ENCODE results near the gene ADGRA1. TPM values are rescaled to one million over a fixed set of nuclear protein-coding genes. Genes with fewer than 3 reads are reported as not detected.

The ADGRA1 gene
- total and polyA plus RNA-seq, 2 experiments from 2014 or later, result 0.23 to 0.52 TPM

DNA sequence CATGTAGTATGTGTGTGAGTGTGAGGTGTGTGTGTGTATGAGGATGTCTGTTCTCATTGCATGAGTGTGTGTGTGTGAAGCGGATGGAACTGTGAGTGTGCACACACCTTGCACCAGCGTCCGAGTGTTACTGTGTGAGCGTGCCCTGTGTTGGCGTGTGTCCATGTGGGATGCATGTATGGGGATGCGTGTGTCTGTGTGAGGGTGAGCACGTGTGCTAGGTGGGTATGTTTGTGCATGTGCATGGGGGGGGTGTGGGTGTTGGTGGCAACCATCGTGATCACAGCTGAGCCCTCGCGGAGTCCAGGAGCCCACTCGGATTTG, 78.7 kb downstream of the ADGRA1 start:
- Histone ChIP-seq H3K27ac (ENCODE audit: low read depth) (no peak overlapping the region), H3K9me2 (ENCODE audit: insufficient read depth) (no peaks in the 10 kb centered on the region), H3K36me3 (ENCODE audit: insufficient read depth) (no peaks in the 10 kb centered on the region; the same call in 1 of the 2 replicates), H3K4me2 (no peak overlapping the region), H3K4me1 (ENCODE audit: insufficient read depth) (peaks cover 4% of the 10 kb centered on the region), H3F3A (replicated peaks; ENCODE audit: low read depth) (no peaks in the 10 kb centered on the region), H4K20me1 (replicated peaks; ENCODE audit: insufficient read depth) (no peaks in the 10 kb centered on the region), H3K4me3 (no peak overlapping the region), H3K27me3 (ENCODE audit: insufficient read depth) (no peaks in the 10 kb centered on the region), H3K79me2 (replicated peaks; ENCODE audit: insufficient read depth) (no peaks in the 10 kb centered on the region), H2AFZ (no peak overlapping the region)
- ATAC-seq (no peak), DNase-seq (ENCODE audit: low spot score) (no peak)
- Mint-ChIP-seq H3K4me1 (peaks cover 15% of the 10 kb centered on the region), H3K9me3 (no peaks in the 10 kb centered on the region), H3K36me3 (ENCODE audit: low read depth) (peaks cover 18% of the 10 kb centered on the region; the same call in 2 of the 3 replicates), H3K4me3 (no peak overlapping the region; the same call in 2 of the 3 replicates), H3K27ac (peak overlapping the region; percentile 56), H3K27me3 (ENCODE audit: insufficient read depth, low read depth, poor library complexity) (peaks cover 14% of the 10 kb centered on the region)
- TF ChIP-seq, protein P1, sequence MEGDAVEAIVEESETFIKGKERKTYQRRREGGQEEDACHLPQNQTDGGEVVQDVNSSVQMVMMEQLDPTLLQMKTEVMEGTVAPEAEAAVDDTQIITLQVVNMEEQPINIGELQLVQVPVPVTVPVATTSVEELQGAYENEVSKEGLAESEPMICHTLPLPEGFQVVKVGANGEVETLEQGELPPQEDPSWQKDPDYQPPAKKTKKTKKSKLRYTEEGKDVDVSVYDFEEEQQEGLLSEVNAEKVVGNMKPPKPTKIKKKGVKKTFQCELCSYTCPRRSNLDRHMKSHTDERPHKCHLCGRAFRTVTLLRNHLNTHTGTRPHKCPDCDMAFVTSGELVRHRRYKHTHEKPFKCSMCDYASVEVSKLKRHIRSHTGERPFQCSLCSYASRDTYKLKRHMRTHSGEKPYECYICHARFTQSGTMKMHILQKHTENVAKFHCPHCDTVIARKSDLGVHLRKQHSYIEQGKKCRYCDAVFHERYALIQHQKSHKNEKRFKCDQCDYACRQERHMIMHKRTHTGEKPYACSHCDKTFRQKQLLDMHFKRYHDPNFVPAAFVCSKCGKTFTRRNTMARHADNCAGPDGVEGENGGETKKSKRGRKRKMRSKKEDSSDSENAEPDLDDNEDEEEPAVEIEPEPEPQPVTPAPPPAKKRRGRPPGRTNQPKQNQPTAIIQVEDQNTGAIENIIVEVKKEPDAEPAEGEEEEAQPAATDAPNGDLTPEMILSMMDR (conservative IDR thresholded peaks at IDR 0.05; ENCODE audit: low read depth in 2 of 2), result no peak
- TF ChIP-seq POLR2AphosphoS5 (IDR thresholded peaks at IDR 0.05; ENCODE audit: low read depth) (no peak), ZNF331 (CRISPR knock-in tag; IDR thresholded peaks at IDR 0.05; ENCODE audit: low read depth) (no peak)

DNA sequence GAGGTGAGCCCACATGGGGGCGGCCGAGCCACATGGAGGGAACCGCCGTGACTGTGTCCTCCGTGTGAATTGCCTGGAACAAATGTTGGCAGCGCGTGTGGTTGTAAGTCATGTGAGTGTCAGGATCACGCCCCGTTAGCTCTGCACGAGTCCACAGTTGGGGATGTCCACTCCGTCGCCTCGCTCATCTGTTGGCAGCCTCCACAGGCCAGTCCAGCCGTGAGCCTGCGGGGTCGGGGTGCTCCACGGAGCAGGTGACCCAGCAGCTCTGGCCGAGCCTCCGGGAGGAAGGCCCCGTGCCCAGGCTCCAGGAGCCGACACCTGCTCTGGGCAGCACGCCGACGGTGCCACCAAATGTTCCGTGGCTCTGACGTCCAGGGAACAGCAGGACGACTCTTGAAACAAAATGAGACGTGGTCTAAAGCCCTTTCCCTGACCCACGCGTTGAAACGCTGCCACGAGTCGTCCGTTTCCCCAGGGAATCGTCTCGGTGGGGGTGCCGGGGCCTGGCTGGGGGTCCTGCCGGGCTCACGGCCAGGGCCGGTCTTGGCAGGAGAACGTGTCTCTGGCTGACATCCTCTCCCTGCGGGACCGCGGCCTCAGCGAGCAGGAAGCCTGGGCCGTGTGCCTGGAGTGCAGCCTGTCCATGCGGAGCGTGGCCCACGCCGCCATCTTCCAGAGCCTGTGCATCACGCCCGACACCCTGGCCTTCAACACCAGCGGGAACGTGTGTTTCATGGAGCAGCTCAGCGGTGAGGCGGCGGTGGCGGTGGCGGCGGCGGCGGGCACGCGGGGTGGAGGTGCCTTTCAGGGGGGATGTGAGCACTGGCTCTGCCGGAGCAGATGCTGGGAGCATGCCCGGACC, 79.3 kb downstream of the ADGRA1 start:
- no peak for TF ChIP-seq CREB1 (CRISPR knock-in tag; IDR thresholded peaks at IDR 0.05; ENCODE audit: low read depth)
- TF ChIP-seq, protein P1 (conservative IDR thresholded peaks at IDR 0.05; ENCODE audit: low read depth in 2 of 2), result no peak
- no peak for TF ChIP-seq EZH2phosphoT487 (IDR thresholded peaks at IDR 0.05; ENCODE audit: unreplicated experiment)
- TF ChIP-seq, protein P2, sequence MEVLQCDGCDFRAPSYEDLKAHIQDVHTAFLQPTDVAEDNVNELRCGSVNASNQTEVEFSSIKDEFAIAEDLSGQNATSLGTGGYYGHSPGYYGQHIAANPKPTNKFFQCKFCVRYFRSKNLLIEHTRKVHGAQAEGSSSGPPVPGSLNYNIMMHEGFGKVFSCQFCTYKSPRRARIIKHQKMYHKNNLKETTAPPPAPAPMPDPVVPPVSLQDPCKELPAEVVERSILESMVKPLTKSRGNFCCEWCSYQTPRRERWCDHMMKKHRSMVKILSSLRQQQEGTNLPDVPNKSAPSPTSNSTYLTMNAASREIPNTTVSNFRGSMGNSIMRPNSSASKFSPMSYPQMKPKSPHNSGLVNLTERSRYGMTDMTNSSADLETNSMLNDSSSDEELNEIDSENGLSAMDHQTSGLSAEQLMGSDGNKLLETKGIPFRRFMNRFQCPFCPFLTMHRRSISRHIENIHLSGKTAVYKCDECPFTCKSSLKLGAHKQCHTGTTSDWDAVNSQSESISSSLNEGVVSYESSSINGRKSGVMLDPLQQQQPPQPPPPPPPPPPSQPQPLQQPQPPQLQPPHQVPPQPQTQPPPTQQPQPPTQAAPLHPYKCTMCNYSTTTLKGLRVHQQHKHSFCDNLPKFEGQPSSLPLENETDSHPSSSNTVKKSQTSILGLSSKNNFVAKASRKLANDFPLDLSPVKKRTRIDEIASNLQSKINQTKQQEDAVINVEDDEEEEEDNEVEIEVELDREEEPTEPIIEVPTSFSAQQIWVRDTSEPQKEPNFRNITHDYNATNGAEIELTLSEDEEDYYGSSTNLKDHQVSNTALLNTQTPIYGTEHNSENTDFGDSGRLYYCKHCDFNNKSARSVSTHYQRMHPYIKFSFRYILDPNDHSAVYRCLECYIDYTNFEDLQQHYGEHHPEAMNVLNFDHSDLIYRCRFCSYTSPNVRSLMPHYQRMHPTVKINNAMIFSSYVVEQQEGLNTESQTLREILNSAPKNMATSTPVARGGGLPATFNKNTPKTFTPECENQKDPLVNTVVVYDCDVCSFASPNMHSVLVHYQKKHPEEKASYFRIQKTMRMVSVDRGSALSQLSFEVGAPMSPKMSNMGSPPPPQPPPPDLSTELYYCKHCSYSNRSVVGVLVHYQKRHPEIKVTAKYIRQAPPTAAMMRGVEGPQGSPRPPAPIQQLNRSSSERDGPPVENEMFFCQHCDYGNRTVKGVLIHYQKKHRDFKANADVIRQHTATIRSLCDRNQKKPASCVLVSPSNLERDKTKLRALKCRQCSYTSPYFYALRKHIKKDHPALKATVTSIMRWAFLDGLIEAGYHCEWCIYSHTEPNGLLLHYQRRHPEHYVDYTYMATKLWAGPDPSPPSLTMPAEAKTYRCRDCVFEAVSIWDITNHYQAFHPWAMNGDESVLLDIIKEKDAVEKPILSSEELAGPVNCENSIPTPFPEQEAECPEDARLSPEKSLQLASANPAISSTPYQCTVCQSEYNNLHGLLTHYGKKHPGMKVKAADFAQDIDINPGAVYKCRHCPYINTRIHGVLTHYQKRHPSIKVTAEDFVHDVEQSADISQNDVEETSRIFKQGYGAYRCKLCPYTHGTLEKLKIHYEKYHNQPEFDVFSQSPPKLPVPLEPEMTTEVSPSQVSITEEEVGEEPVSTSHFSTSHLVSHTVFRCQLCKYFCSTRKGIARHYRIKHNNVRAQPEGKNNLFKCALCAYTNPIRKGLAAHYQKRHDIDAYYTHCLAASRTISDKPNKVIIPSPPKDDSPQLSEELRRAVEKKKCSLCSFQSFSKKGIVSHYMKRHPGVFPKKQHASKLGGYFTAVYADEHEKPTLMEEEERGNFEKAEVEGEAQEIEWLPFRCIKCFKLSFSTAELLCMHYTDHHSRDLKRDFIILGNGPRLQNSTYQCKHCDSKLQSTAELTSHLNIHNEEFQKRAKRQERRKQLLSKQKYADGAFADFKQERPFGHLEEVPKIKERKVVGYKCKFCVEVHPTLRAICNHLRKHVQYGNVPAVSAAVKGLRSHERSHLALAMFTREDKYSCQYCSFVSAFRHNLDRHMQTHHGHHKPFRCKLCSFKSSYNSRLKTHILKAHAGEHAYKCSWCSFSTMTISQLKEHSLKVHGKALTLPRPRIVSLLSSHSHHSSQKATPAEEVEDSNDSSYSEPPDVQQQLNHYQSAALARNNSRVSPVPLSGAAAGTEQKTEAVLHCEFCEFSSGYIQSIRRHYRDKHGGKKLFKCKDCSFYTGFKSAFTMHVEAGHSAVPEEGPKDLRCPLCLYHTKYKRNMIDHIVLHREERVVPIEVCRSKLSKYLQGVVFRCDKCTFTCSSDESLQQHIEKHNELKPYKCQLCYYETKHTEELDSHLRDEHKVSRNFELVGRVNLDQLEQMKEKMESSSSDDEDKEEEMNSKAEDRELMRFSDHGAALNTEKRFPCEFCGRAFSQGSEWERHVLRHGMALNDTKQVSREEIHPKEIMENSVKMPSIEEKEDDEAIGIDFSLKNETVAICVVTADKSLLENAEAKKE (CRISPR knock-in tag; IDR thresholded peaks at IDR 0.05), result no peak
- TF ChIP-seq, protein P3, sequence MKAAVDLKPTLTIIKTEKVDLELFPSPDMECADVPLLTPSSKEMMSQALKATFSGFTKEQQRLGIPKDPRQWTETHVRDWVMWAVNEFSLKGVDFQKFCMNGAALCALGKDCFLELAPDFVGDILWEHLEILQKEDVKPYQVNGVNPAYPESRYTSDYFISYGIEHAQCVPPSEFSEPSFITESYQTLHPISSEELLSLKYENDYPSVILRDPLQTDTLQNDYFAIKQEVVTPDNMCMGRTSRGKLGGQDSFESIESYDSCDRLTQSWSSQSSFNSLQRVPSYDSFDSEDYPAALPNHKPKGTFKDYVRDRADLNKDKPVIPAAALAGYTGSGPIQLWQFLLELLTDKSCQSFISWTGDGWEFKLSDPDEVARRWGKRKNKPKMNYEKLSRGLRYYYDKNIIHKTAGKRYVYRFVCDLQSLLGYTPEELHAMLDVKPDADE (IDR thresholded peaks at IDR 0.05), result no peak
- TF ChIP-seq NANOG (IDR thresholded peaks at IDR 0.05; ENCODE audit: borderline replicate concordance), result no peak
- TF ChIP-seq ZNF114 (CRISPR knock-in tag; IDR thresholded peaks at IDR 0.05), result no peak
- no peak for TF ChIP-seq POLR2AphosphoS5 (IDR thresholded peaks at IDR 0.05; ENCODE audit: low read depth)
- peaks cover 12% of the 10 kb centered on the region for H3K27me3 Mint-ChIP-seq (ENCODE audit: insufficient read depth, low read depth, poor library complexity)

More for the DNA sequence above, 79.3 kb downstream of the ADGRA1 start:
- H3K36me3 Mint-ChIP-seq (ENCODE audit: low read depth), result peaks cover 18% of the 10 kb centered on the region; the same call in 2 of the 3 replicates
- H3K27ac Mint-ChIP-seq, result no peak overlapping the region
- no peak for ATAC-seq
- H3K36me3 ChIP-seq (ENCODE audit: insufficient read depth), result no peaks in the 10 kb centered on the region; the same call in 1 of the 2 replicates
- no peaks in the 10 kb centered on the region for H3K27me3 ChIP-seq (ENCODE audit: insufficient read depth)
- H4K20me1 ChIP-seq (replicated peaks; ENCODE audit: insufficient read depth), result no peaks in the 10 kb centered on the region
- H3K9me3 Mint-ChIP-seq, result no peaks in the 10 kb centered on the region
- no peak overlapping the region for H3K4me2 ChIP-seq
- H2AFZ ChIP-seq, result no peak overlapping the region
- no peak overlapping the region for H3K27ac ChIP-seq (ENCODE audit: low read depth)
- DNase-seq (ENCODE audit: low spot score), result no peak
- peaks cover 15% of the 10 kb centered on the region for H3K4me1 Mint-ChIP-seq
- no peak overlapping the region for H3K4me3 ChIP-seq
- H3F3A ChIP-seq (replicated peaks; ENCODE audit: low read depth), result no peaks in the 10 kb centered on the region
- no peaks in the 10 kb centered on the region for H3K79me2 ChIP-seq (replicated peaks; ENCODE audit: insufficient read depth)
- no peaks in the 10 kb centered on the region for H3K9me2 ChIP-seq (ENCODE audit: insufficient read depth)
- no peaks in the 10 kb centered on the region; the same call in 1 of the 2 replicates for H3K4me1 ChIP-seq (ENCODE audit: insufficient read depth)
- no peak overlapping the region for H3K4me3 Mint-ChIP-seq
